GM04504 (cell line): Measurements from ENCODE around the gene TSHZ3.

ENCODE experiments used
- DNase-seq: peaks from one replicate; pipeline ENCODE4 v3.0.0-alpha.2; 2012; ENCODE audit warnings: low read depth

The TSHZ3 gene

GRCh38 chr19:31286491-31286890 lies 62.7 kb downstream of the TSHZ3 start:
- DNase-seq = no peak

DNA sequence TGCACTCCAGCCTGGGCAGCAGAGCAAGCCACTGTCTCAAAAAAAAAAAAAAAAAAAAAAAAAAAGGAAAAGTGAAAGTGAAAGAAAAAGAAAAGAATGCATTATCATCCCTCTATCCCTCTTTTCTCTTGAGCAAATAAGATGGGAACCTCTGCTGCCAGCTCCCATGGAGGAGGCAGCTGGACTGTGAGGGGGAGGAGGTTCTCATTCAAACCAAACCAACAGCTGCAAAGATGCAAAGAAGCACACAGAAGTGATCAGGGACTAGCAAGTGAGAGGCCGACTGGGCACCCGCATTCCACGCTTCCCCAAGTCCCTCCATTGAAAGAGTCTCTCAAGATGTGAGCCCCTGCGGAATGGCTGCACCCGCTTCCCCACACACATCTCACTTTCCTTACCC lies 63.5 kb downstream of the TSHZ3 start:
- DNase-seq = no peak

DNA sequence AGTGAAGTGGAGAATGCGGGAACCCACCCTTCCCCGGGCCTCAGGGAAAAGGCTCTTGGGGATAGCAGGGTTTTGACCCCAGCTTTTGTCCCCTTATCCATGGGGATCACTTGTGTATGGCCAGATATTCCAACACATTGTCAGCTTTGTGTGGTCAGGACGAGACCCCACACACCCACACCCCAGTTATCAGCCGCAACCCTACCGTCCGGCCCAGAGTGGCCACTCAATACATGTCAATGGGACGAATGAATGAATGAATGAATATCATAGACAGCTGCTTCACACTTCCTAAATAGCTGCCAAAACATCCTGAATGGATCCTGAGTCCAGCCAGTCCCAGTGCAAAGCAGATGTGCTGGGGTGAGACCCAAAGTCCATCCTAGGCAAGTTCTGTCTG lies 64.6 kb downstream of the TSHZ3 start:
- DNase-seq = no peak

DNA sequence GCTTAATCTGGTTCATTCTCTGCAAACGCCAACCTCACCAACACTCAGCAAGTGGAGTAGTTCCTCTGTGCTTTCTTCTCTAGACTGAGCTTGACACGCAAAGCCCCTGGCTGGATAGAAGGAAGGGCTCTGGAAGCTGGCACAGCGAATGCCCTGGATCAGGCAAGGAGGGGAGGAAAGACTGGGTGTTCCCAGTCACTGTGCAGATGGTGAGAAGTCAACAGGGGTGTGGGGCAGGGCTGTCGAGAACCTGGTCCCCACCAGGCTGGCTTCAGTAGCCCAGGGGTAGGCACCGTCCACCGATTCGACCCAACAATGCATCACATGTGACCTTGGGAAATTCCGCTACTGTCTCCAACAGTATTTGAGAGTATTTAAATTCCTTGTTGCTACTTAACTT lies 65.5 kb downstream of the TSHZ3 start:
- no peak for DNase-seq

DNA sequence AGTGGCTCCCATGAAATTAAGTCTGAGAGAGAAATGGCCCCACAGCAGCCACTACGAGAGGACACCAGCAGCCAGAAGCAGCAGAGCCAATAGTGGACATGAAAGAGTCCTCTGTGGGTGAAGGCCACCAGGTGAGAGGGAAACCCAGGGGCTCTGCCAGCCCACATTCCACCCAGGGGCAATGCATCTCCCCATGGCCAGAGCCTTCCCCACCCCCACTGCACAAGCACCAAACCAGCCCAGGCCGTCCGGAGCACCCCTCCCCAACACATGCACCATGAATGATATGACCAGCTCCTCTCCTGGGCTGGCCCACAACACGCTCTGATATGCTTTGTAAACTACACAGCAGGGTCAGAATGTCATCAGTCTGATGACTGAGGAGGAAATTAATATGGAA lies 66.9 kb downstream of the TSHZ3 start:
- DNase-seq = no peak

- DNase-seq = no peak
Measured at GRCh38 chr19:31280287-31281006, 68.8 kb downstream of the TSHZ3 start.

DNA sequence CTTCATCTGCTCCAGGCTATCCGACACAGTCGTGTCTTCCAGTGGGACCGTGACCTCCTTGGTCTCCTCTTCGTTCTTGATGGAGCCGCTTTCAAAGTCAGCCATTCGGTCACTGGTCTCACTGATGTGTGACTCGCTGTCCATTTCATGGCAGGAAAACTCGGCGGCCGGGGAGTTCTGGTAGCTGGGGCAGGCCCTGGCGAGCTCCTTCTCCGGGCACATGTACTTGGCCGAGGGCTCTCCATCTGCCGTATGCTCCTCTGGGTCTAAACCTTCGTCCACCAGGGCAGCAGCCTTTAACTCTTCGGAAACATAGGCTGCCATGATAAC lies 69.8 kb downstream of the TSHZ3 start:
- DNase-seq = no peak

- DNase-seq = no peak
Measured at GRCh38 chr19:31278555-31279435, 70.4 kb downstream of the TSHZ3 start.

DNA sequence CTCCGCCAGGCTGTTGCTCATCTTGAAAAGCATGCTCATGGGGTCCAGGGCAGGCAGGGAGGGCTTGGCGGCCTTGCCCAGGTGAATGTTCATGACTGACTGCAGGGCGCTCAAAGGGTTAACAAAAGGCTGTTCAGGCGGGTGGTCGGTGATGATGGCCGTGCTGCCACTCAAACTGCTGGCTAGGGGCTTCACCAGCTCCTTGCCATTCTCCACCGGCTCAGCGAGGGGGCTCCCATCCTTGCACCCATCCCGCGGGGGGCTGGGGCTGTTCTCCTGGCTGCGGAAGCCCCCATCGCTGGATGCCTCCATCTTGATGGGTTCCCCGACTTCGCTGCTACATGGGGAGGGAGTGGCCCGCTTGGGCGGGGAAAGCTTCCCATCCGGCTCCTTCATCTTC lies 71.7 kb downstream of the TSHZ3 start:
- DNase-seq = no peak

GRCh38 chr19:31276831-31277230 lies 72.4 kb downstream of the TSHZ3 start:
- DNase-seq = no peak

- no peak for DNase-seq
Measured at GRCh38 chr19:31275068-31275334, 74.2 kb downstream of the TSHZ3 start.

GRCh38 chr19:31274251-31275067 lies 74.8 kb downstream of the TSHZ3 start:
- no peak for DNase-seq

DNA sequence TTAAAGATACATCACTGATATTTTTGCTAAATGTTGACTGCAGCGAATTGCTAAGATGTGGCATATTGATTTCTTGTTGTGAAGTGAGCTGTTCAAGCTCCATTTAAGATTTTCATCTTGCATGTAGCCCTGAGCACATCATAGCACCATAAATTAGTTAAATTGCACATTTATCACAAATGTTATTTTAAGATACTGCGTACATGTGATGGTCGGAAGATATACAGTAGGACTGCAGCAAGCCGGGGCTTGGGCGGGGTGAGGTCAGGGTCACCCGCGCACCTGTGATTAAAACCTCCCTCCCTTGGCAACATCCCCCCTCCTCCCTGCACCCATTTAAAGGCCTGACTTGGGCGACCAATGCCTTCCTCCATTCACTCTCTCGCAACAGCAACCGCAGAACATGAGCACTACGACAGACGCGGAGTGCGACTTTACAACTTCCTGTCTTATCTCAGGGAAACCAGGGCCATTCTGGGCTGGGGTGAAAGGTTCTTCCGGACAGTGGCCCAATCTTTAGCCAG lies 76.6 kb downstream of the TSHZ3 start:
- no peak for DNase-seq

- DNase-seq = no peak
Measured at GRCh38 chr19:31271306-31271911, 77.8 kb downstream of the TSHZ3 start.

- no peak for DNase-seq
Measured at GRCh38 chr19:31270897-31271296, 78.3 kb downstream of the TSHZ3 start.

GRCh38 chr19:31269425-31270127 lies 79.7 kb downstream of the TSHZ3 start:
- no peak for DNase-seq

- DNase-seq = no peak
Measured at GRCh38 chr19:31268751-31269383, 80.4 kb downstream of the TSHZ3 start.

DNA sequence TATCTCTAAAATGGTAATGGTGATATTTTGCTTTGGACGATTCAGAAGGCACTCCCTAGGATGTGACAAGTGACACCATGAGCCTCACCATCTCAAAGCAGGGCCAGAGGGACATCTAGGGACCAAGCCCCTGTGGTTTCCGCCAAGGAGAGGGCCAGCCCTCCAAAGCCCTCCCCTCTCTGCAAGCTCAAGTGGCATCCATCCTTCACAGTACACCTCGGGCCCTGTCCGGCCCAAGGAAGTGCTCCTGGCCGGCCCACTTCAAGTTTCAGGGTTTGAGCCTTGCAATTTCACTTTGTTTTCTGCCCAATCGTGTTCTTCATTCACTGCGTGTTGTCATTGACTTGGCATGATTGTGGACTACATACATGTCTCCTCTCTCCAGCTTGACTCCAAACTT lies 82.5 kb downstream of the TSHZ3 start:
- no peak for DNase-seq

DNA sequence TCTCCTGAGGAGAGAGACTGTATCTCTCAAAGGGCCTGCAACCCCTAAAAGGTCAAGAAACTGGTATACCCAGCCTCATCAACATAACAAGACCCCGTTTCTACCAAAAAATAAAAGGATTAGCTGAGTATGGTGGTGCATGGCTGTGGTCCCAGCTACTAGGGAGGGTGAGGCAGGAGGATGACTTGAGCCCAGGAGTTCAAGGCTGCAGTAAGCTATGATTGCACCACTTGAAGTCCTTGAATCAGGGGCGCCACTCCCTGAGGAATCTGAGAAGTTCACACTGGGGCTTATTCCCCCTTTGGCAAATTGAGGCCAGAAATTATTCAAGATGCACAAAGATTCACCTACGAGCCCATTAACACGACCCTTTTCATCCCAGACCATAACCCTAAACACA lies 83.0 kb downstream of the TSHZ3 start:
- DNase-seq = no peak

DNA sequence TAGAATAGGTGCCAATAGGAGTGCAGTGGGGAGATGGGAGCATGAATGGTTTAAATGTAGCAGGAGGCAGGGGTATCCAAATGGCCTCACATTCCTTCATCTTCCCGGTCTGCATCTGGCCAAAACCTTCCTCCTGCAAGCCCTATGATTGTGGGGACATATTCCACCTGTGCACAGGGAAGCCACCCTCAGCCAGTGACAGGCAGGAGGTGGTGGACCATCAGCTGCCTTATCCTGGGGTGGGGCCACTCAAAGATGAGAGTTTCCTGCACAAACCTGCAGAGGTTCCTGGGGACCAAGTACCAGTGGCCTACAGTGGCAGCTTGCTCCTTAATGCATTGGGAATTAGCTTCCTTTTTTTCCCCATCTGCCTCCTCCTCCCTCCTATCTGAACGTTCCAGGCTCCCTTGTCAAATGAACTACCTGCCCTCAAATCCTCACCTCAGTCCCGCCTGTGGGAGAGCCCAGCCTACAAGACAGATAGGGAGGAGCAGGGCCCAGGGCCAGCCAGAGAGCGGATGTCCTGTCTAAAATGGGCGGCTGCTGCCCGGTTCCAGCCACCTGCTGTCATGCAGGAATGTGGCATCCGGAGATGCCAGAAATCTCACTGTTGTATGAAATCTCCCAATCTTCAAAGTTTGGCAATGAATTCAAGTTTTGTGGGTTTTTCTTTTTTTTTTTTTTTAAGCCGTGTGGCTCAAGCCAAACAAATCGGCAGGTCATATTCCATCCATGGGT lies 85.0 kb downstream of the TSHZ3 start:
- DNase-seq = no peak

DNA sequence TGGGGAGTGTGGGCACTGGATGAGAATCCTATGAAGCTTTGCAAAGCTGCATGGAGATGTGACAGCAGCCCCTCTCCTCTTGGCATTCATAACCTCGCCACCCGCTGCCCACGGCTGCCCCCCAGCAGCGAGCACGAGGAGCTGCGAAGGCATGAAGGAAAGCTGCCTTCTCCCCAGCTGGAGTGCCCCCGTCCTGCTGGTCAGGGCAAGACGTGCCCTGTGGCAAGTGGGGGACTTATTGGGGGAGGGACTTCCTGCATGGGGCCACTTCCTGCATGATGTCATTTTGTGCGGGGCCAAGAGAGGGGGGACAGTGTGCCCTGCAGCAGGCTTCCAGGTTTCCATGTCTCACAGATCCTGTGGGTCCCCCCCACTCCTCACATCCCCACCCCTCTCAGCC lies 85.9 kb downstream of the TSHZ3 start:
- DNase-seq = no peak
